Keratinocyte (primary cell): Measurements from ENCODE around the gene SRRD. TPM values are rescaled to one million over a fixed set of nuclear protein-coding genes. Genes with fewer than 3 reads are reported as not detected.

Experiments used
- DNase-seq: peaks from one replicate; pipeline ENCODE4 v3.0.0-alpha.2; 2011; ENCODE audit warnings: low read depth, missing footprints, low spot score
- FAIRE-seq: peaks from 2 replicates; lab custom pipeline; 2011; peaks lifted over from hg19 to GRCh38; lab: Jason Lieb, UNC
- H2AFZ ChIP-seq: 2 replicates; pipeline ENCODE4 v1.6.0; 2012; ENCODE audit warnings: low read length, control low read depth, inconsistent platforms; ENCODE audit not compliant: control insufficient read depth
- H3K27ac ChIP-seq: 2 replicates; pipeline ENCODE4 v1.5.1; 2011; ENCODE audit warnings: low read length; ENCODE audit not compliant: control insufficient read depth, insufficient read depth
- H3K27me3 ChIP-seq: 3 replicates; pipeline ENCODE4 v1.6.0; 2011; ENCODE audit warnings: low read length; ENCODE audit not compliant: control insufficient read depth, insufficient read depth; ENCODE audit errors: extremely low read depth
- H3K36me3 ChIP-seq, 2 experiments: 2 replicates in 1 of 2; 3 replicates in 1 of 2; pipeline ENCODE4 v1.5.1; 2011; ENCODE audit warnings: low read length in 2 of 2, mild to moderate bottlenecking in 1 of 2; ENCODE audit not compliant: control insufficient read depth in 2 of 2, insufficient read depth in 2 of 2; ENCODE audit errors: extremely low read depth in 1 of 2
- H3K4me1 ChIP-seq: 3 replicates; pipeline ENCODE4 v1.5.1; 2011; ENCODE audit warnings: low read length; ENCODE audit not compliant: control insufficient read depth, insufficient read depth; ENCODE audit errors: extremely low read depth
- H3K4me2 ChIP-seq: 3 replicates; pipeline ENCODE4 v1.6.0; 2011; ENCODE audit warnings: low read depth, low read length; ENCODE audit not compliant: control insufficient read depth, insufficient read depth; ENCODE audit errors: extremely low read depth
- H3K4me3 ChIP-seq, 3 experiments: fragments of 200-600 bp in 1 of 3; sonication (generic) in 1 of 3; 2 replicates in 2 of 3; 3 replicates in 1 of 3; pipeline ENCODE4 v1.5.1; 2011 to 2016; ENCODE audit warnings: low read length in 3 of 3, mild to moderate bottlenecking in 3 of 3, control low read depth in 2 of 3, inconsistent platforms in 1 of 3, low read depth in 1 of 3, mixed read lengths in 1 of 3, mixed run types in 1 of 3, moderate library complexity in 1 of 3; ENCODE audit not compliant: control insufficient read depth in 2 of 3, insufficient read depth in 2 of 3; ENCODE audit errors: extremely low read depth in 1 of 3
- H3K79me2 ChIP-seq: 2 replicates; pipeline ENCODE4 v1.6.0; 2012; ENCODE audit warnings: low read length; ENCODE audit not compliant: control insufficient read depth, insufficient read depth
- H3K9ac ChIP-seq: 3 replicates; pipeline ENCODE4 v1.6.0; 2011; ENCODE audit warnings: low read length; ENCODE audit not compliant: control insufficient read depth, insufficient read depth; ENCODE audit errors: extremely low read depth
- H3K9me1 ChIP-seq: 3 replicates; pipeline ENCODE4 v1.6.0; 2011; ENCODE audit warnings: low read length; ENCODE audit not compliant: control insufficient read depth, insufficient read depth; ENCODE audit errors: extremely low read depth
- H3K9me3 ChIP-seq: 2 replicates; pipeline ENCODE4 v1.5.1; 2012; ENCODE audit warnings: low read depth, low read length; ENCODE audit not compliant: control insufficient read depth
- H4K20me1 ChIP-seq: 3 replicates; pipeline ENCODE4 v1.6.0; 2011; ENCODE audit warnings: low read length; ENCODE audit not compliant: control insufficient read depth, insufficient read depth; ENCODE audit errors: extremely low read depth
- CTCF ChIP-seq, 3 experiments: IDR thresholded peaks in 1 of 3; conservative IDR thresholded peaks in 1 of 3; optimal IDR thresholded peaks in 1 of 3; 2 replicates in 2 of 3; 3 replicates in 1 of 3; pipeline versions ENCODE3 to v1.5.1; 2011; ENCODE audit warnings: low read length in 3 of 3, mild to moderate bottlenecking in 3 of 3, moderate library complexity in 2 of 3, control low read depth in 1 of 3, inconsistent platforms in 1 of 3; ENCODE audit not compliant: insufficient read depth in 2 of 3; ENCODE audit errors: extremely low read depth in 1 of 3
- EZH2 ChIP-seq: IDR thresholded peaks from one replicate; pipeline ENCODE4 v1.6.1; 2012; ENCODE audit warnings: inconsistent platforms, mild to moderate bottlenecking, low read length, moderate library complexity
- dilution Hi-C: fragments of 300-500 bp; cut with MboI; formaldehyde crosslinking; loops from one replicate; pipeline ENCODE4 v1.7.0; 2020; ENCODE audit warnings: low sequenced_read_pairs; ENCODE audit not compliant: extremely low pct_ligation_motif_present
- polyA plus RNA-seq, 5 experiments: library from polyadenylated mRNA; depleted of rRNA in 3 of 5; stranded (reverse) in 3 of 5; stranded (forward) in 1 of 5; unstranded in 1 of 5; fragments of >200 nt; gene quantifications; 1 replicate in 1 of 5; 2 replicates in 3 of 5; 3 replicates in 1 of 5; pipeline versions ENCODE4 v1.2.1 to v1.2.3, GENCODE V29; 2011 to 2012; ENCODE audit warnings: missing spikeins in 2 of 5, low read depth in 1 of 5, low replicate concordance in 1 of 5

Gene SRRD
- polyA plus RNA-seq, 1 donor (not counting 4 experiments of a cell fraction or from before 2014, with no cell fraction given), result 45.0 TPM

GRCh38 chr22:26460202-26460601, 23.5 kb upstream of the SRRD start:
- H3K4me2 ChIP-seq, result peak overlapping the region; percentile 49

GRCh38 chr22:26461188-26461810, 22.4 kb upstream of the SRRD start:
- Histone ChIP-seq H3K27ac (no peak overlapping the region), H3K9ac (no peak overlapping the region), H3K9me3 (no peaks in the 10 kb centered on the region), H3K27me3 (no peaks in the 10 kb centered on the region), H3K36me3 (peaks cover 14 to 60% of the 10 kb centered on the region in 2 experiments), H3K9me1 (no peaks in the 10 kb centered on the region), H3K4me2 (no peak overlapping the region), H2AFZ (no peak overlapping the region), H3K4me3 (no peak overlapping the region), H3K4me1 (peaks cover 44% of the 10 kb centered on the region), H4K20me1 (no peaks in the 10 kb centered on the region), H3K79me2 (peaks cover 6% of the 10 kb centered on the region)
- dilution Hi-C loops, result no loop called here
- DNase-seq (no peak), FAIRE-seq (peak; percentile 62)
- peak; percentile 83 to 86 (median 84) for TF ChIP-seq CTCF (optimal IDR thresholded peaks at IDR 0.05 in 1 of 3, IDR thresholded peaks at IDR 0.05 in 1 of 3, conservative IDR thresholded peaks at IDR 0.05 in 1 of 3; ENCODE audit: extremely low read depth in 1 of 3, insufficient read depth in 2 of 3, low read length in 3 of 3)
- TF ChIP-seq EZH2, result no peak

More at GRCh38 chr22:26460202-26460601, 23.5 kb upstream of the SRRD start:
- peak overlapping the region; percentile 15 for H3K27ac ChIP-seq
- no peaks in the 10 kb centered on the region for H3K9me3 ChIP-seq
- dilution Hi-C loops, result no loop called here
- H2AFZ ChIP-seq, result no peak overlapping the region
- H3K79me2 ChIP-seq, result peaks cover 6% of the 10 kb centered on the region
- no peak overlapping the region for H3K4me3 ChIP-seq
- DNase-seq (peak; percentile 78), FAIRE-seq (peak; percentile 95)
- no peak overlapping the region for H3K9ac ChIP-seq
- TF ChIP-seq EZH2 (no peak), CTCF (optimal IDR thresholded peaks at IDR 0.05 in 1 of 3, IDR thresholded peaks at IDR 0.05 in 1 of 3, conservative IDR thresholded peaks at IDR 0.05 in 1 of 3; ENCODE audit: extremely low read depth in 1 of 3, insufficient read depth in 2 of 3, low read length in 3 of 3) (no peak)
- H3K9me1 ChIP-seq, result no peaks in the 10 kb centered on the region
- H4K20me1 ChIP-seq, result no peaks in the 10 kb centered on the region
- H3K27me3 ChIP-seq, result no peaks in the 10 kb centered on the region
- peaks cover 44% of the 10 kb centered on the region for H3K4me1 ChIP-seq
- H3K36me3 ChIP-seq, result peaks cover 17 to 53% of the 10 kb centered on the region in 2 experiments
